Activated CD4-positive, CD25-positive, alpha-beta regulatory T cell (primary cell): ENCODE data around the gene PBX3.
"Not testable (repeated sequence)": the region's sequence is repeated elsewhere in the genome, so short reads cannot be mapped to it uniquely, and the experiment has no call there.

ENCODE experiments used
- DNase-seq, 4 experiments: peaks; one replicate each; lab custom pipeline; 2025; lab: John Stamatoyannopoulos, UW

The PBX3 gene

DNA sequence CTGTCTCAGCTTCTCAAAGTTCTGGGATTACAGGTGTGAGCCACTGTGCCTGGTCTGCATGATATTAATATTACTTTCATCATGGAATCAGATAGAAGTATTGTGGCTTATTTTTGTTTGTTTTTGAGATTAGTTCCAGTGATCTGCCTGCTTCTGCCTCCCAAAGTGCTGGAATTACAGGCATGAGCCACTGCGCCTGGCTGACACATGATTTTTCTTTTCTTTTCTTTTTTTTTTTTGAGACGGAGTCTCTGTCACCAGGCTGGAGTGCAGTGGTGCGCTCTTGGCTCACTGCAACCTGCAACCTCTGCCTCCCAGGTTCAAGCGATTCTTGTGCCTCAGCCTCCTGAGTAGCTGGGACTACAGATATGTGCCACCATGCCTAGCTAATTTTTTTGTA, 29.6 kb downstream of the PBX3 start:
- DNase-seq, result not testable (repeated sequence)

DNA sequence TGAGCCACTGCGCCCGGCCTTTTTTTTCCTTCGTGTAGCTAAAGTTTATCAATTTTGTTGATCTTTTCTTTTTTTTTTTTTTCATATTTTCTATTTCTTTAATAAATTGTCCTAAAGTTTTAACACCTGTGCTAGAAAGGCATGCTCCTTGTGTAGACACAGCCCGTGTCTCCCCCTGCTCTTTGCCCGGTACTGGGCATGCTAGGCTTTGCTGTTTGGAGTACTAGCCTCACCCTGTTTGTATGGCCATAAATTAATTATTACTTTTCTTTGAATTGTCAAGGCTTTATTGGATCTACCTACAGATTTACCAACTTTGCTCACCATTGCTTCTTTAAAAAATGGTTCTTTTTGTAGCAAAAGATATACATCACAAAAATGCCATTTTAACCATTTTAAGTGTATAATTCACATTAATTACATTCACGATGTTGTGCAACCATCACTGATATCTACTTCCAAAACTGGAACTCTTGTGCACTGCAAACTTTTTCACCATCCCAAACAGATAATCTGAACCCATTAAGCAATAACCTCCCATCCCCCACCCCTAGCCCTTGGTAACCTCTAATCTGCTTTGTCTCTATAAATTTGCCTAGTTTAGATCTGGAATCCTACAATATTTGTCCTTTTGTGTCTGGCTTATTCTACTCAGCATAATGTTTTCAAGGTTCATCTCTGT, 31.5 kb downstream of the PBX3 start:
- not testable (repeated sequence) for DNase-seq

DNA sequence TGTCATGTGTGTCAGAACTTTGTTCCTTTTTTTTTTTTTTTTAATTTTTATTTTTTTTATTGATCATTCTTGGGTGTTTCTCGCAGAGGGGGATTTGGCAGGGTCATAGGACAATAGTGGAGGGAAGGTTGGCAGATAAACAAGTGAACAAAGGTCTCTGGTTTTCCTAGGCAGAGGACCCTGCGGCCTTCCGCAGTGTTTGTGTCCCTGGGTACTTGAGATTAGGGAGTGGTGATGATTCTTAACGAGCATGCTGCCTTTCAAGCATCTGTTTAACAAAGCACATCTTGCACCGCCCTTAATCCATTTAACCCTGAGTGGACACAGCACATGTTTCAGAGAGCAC, 32.0 kb downstream of the PBX3 start:
- not testable (repeated sequence) for DNase-seq

DNA sequence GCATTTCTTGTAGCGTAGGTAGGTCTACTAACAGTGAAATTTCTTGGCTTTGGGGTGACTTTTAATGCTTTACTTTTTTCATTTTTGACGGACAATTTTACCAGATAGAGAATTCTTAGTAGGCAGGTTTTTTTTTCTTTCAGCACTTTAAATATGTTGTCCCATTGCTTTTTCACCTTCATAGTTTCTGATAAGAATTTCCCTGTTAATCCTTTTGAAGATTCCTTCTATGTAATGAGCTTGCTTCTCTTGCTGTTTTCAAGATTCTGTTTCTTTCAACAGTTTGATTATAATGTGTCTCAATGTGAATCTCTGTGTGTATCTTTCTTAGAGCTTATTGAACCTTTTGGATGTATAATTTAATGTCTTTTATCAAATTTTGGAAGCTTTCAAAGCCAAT, 35.5 kb downstream of the PBX3 start:
- no peak for DNase-seq

DNA sequence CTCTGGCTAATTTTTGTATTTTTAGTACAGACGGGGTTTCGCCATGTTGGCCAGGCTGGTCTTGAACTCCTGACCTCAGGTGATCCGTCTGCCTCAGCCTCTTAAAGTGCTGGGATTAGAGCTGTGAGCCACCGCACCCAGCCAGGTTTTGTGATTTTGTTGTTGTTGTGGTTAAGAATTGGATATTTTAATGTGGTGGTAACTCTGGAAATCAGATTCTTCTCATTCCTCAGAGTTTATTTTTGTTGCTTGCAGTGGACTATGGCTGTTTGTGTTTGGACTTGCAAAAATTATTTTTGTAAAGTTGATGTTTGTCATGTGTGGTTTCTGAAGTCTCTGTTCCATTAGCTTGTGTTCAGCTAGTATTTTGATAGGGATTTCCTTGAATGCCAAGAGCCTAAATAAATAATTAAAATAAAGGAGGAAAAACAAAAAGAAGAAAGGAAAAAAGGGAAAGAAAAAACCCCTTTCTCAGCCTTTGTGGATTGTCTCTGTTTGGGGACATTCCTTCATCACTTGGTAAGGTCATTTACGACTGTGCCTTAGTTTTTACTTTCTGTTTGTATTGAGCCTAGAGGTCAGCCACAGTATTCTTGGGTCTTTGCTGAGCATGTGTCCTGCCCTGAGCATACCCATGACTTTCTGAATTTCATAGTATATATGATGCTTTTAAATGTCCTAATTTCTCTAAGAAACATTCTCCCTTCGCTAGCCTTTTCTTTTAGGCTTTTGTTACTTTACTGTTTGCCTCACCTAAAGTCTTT, 37.3 kb downstream of the PBX3 start:
- no peak for DNase-seq

DNA sequence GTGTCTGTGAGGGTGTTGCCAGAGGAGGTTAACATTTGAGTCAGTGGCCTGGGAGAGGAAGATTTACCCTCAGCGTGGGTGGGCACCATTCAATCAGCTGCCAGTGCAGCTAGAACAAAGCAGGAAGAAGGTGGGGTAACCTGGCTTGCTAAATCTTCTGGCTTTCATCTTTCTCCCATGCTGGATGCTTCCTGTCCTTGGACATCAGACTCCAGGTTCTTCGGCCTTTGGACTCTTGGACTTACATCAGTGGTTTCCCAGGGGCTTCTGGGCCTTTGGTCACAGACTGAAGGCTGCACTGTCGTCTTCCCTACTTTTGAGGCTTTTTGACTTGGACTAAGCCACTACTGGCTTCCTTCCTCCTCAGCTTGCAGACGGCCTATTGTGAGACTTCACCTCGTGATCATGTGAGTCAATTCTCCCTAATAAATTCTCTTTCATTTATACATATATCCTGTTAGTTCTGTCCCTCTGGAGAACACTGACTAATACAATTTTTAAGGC, 38.1 kb downstream of the PBX3 start:
- no peak for DNase-seq

DNA sequence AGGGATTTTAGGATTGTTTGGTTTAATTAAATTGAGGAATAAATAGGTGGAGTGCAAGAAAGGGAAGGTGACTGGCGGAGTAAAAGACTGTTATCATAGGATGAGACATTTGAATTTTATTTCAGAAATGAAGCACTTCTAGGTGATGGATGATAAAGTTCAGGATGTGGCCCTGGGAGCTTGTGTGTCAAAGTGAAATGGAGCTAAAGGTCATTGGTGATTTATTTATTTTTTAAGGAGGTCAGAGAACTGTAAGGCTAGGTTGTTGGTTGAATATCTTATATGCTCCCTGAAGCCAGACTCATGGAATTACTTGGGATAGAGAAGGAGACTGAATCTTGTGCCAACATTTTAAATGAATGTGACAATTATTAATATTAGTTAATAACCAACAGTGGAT, 40.5 kb downstream of the PBX3 start:
- DNase-seq, result no peak

DNA sequence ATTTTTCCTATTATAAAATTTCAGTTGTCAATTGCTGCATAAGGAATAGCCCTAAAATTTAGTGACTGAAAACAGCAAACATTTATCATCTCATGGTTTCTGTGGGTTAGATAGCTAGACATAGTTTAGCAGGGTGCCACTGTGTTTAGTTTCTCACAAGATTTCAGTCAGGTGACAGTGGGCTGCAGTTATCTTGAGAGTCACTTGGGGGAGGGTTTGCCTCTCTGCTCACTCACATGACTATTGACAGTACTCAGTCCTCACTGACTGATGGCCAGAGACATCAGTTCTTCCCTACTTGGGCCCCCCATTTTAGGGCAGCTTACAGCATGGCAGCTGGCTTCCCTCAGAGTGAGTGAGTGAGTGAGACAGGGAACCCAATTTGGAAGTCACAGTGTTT, 42.0 kb downstream of the PBX3 start:
- DNase-seq, result no peak

DNA sequence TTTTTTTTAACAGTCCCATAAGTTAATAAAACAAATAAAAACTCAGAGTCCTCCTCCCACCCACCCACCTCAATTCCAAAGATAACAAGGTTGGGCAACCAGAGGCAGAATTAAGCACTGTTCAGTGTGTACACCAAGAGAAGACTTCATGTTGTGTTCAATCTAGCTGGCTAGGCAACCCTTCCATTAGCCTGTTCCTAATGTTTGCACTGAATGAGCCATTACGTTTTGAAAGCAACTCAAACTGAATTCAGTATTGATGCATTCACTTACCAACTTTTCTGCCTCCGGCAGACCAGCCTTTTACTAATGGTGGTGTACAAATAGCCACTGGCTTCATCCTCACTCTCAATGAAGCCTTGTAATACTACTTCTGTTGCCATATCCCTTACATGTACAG, 47.5 kb downstream of the PBX3 start:
- DNase-seq, result no peak

DNA sequence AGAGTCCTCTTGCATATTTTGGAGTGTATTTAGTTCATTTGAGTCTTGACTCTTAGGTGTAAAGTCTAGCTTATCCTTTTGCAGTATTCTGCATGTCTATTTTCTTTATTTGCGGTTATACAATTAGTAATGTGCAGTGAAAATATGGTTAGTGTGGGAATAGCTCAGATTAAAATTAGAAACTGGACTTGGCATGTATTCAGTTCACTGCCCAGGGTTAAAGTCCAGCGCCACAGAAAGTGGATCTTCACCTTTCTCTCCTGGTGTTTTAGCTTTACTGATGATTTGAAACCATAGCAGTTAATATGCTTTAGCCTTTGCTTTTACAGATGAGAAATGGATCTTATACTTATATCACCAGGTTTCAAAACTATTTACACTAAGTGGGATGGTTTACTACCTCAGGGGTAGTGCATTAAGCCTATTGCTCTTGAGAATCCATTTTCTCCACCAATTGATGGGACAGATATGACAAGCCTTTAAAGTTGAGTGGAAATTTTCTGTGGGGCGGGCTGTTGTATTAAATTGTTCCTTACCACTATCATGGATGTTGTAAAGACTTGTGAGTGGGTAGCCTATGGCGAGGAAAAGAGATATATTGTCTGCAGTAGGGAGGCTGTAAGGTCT, 48.9 kb downstream of the PBX3 start:
- DNase-seq, result no peak

DNA sequence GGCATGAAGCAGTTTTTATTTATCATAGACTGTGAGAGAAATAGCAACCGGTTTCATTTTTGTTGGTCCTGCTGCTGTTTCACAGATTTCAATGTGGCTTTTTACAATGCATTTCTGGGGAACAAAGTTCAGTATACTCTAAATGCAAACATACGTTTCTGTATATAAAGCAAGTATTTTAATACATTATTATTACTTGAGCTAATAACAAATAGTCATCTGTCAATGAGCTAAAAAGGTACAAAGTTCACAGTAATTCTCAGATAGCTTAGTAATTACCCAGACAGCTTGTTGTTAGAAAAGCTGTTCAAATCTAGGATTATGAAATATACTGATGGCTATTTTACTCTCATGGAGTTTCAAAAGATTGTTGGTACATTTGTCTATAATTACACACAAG, 50.8 kb downstream of the PBX3 start:
- DNase-seq, result no peak

DNA sequence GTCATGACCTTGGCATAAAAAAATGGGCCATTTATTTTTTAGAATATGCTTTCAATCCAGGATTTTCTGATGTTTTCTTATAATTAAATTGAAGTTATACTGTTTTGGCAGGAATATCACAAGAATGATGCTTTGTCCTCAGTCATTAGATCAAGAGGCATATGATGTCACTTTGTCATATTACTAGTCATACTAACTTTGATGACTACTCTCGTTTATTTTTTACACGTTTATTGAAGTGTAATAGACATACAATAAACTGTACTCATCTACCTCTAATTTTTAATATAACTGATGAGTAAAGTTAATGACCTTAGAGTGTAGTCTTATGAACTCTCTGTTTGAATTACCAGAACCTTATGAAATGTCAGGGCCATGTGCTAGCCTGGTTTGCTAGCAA, 56.4 kb downstream of the PBX3 start:
- no peak for DNase-seq

DNA sequence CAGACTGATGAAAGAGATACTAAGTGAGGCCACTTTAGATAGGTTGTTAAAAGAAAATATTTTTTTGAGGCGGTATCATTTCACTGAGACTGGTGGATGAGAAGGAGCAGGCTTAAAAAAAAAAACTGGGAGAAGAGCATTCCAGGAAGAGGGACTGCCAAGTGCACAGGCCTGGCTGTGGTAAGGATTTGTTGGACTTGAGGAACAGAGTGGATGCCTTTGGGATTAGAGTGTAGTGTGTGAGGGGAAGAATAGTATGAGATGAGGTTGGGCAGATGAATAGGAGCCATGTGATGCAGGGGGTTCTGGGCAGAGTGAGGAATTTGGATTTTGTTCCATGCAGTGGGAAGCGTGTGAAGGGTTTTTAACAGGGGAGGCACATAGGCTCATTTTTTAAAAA, 57.9 kb downstream of the PBX3 start:
- no peak for DNase-seq

DNA sequence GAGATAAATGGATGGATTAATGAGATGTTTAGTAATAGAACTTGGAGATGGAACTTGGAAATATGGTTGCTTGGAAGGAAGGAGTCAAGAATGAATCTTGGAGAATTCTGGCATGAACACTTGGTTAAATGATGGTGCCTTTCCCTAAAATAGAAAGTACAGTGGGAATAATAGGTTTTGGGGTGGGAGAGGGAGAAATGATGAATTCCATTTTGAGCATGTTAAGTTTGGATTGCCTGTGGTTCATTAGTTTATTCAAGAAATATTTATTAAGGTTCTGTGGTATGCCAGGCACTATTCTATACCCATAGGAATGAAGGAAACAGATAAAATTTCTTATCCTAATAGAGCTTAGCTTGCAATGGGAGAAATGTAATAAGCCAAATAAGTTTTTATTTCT, 58.4 kb downstream of the PBX3 start:
- DNase-seq, result no peak

DNA sequence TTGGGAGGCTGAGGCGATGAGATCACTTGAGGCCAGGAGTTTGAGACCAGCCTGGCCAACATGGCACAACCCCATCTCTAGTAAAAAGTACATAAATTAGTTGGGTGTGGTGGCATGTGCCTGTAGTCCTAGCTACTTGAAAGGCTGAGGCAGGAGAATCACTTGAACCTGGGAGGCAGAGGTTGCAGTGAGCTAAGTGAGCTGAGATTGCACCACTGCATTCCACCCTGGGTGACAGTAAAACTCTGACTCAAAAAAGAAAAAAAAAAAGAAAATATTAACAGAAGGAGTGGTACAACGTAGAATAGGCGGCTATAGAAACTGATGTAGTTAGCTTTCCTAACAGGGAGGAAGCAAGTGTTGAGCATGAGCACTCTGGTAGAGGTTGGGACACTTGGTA, 59.9 kb downstream of the PBX3 start:
- DNase-seq, result no peak

DNA sequence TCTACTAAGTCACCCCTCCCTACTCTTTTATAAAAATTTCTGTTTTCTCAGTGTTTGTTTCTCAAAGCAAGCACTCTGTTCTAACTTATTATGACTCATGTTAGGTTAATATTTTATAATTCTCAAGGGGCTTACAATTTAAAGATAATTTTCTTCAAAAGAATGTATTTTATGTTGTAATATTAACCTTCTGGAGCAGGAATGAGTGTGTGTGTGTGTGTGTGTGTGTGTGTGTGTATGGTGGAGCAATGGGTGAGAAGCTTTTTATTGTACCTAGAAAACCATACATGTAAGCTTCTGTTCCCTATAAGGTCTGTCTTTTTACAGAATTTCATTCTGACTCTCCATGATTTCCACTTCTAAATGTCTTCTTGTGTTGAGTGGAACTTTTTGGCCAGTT, 63.0 kb downstream of the PBX3 start:
- no peak for DNase-seq

DNA sequence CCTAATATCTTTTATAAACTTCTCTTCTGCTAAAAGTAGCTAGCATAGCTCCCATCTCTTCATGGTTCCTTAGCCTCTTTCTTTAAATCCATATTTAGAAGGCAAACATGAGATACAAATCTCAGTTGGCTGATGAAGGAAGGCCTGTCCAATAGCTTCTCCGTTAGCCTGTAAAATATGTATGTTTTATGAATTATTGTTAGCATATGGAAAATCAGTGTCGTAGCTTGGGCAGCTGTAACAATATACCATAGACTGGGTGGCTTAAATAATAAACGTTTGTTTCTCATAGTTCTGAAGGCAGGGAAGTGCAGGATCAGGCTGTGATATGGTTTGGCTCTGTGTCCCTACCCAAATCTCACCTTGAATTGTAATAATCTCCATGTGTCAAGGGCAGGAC, 63.8 kb downstream of the PBX3 start:
- no peak for DNase-seq

DNA sequence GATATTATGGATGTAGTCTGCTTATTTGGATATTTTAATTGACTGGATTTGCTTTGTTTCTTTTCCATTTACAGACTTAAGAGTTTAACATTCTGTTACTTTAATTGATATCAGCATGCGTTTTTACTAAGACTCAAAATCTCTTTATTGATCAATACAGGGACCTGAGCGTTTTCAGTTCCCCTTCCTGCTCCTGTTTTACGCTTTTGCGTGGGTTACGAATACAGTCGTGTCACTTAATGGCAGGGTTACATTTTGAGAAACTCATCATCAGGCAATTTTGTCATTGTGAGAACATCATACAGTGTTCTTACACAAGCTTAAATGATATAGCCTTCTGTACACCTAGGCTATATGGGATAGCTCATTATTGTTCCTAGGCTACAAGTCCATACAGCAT, 65.2 kb downstream of the PBX3 start:
- no peak for DNase-seq

DNA sequence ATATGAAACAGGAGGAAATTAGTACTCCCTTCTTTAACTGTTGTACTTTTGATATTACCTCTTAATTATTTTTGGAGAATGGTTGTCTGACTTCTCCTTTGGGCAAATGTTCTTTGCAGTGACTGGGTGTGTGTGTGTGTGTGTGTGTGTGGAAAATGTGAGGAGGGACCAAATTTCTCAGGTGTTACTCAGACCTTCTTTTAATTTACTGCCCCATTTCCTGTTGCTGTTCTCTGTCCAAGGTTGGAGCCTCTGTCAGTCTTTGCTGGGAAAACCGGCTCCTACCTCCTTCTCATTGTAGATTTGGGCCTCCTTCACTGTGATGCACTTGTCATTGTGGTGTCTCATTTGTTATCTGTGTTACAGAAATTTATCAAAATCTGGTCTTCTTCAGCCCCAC, 68.4 kb downstream of the PBX3 start:
- DNase-seq, result no peak

DNA sequence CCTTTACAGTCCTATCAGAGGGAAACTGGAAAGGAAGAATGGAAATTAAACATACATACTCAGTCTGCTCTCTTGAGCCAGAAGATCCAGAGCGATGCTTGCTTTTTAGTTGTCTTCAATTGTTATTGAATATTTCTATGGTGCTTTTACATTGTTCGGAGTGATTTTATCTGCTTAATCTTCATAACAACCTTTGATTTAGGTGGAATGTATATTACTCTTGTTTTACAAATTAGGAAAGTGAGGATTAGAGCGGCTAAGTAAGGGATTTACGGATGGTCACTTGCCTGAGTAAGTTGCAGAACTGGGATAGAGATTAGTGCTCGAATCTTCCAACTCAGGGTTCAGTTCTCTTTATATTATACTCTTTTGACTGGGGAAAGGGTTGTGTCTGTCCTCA, 69.1 kb downstream of the PBX3 start:
- no peak for DNase-seq

DNA sequence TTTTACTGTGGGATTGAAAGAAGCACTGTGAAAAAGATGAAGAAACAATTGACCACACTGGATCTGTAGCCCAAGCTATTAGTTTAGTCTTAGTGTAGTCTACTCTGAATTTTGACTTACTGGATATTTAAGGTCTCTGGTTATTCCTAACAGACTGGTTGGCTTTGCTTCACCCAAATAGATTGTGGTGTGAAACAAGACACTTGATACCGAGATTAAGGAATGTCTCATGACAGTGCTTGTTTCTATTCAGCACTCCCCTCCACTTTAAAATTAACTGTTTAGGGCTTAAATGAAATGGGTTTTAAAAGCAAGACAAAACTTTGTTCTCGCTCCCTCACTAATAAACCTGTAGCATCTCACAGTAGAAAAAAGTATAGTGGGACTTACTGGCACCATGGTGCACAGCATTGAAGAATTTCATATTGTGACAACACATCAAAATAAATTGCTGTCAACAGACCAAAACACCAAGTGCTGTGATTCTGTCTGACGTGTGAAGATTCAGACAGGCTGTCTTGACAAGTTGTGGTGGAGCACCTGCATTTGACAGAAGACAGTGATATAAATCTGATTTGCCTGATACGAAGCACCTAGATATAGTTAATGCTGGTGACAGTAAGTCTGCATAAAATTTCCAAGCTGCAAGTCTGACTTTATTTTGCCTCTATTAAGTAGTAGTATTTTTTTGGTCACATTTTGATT, 73.1 kb downstream of the PBX3 start:
- DNase-seq, result no peak

DNA sequence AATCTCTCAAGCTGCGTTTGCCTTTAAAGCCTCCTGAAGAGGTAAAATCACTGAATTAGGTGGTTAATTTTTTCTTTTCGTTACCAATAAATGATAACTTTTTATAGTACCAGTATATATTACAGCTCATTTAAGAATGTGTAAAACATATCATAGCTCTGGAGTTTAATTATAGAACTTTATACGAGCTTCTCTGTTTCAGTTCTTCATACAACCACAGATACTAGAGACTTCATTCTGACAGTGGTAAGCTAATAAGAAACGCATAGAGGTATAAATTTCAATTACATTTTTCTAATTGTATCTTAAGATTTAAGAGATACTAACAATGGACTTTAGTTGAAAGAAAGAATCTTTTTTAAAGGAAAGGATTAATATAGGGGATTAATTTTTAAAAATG, 73.9 kb downstream of the PBX3 start:
- DNase-seq, result no peak

DNA sequence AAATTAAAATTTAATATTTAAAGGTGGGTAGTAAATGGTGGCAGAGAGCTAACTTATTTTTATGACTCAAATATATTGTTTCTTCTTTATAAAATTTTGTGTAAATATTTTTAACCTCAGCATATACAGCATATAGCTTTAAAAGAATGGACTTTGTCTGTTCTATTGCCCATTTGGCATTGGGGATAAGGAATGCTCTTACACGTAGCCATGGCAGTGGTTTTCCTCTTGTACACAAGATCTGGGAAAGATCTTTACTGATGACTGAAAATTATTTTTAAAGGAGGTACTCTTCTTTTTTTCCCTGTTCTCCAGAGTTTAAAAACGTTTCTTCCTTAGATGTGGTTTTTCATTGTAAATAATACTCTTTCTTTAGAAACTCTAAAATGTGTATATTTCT, 75.0 kb downstream of the PBX3 start:
- no peak for DNase-seq
